ENCODE measurements around the gene ZNF766. TPM values are rescaled to one million over a fixed set of nuclear protein-coding genes. Genes with fewer than 3 reads are reported as not detected.
"Not testable (repeated sequence)": the region's sequence is repeated elsewhere in the genome, so short reads cannot be mapped to it uniquely, and the experiment has no call there.

ZNF766 gene
- total and polyA plus RNA-seq, 12 donors, result 2.3 to 21.4 (median 13.1) TPM

GRCh38 chr19:52335768-52336116 lies 66.4 kb downstream of the ZNF766 start:
- no peaks in the 10 kb centered on the region for H3K36me3 ChIP-seq (replicated peaks in 1 of 2)
- peak overlapping the region in 2 of 5 donors; percentile 80 to 90 for H3K27ac ChIP-seq
- intact Hi-C loops (cut with DNase I), result no loop called here
- DNase-seq, result no peak
- H3K27me3 ChIP-seq, result no peaks in the 10 kb centered on the region
- peak overlapping the region in 3 of 4 donors; percentile 78 to 86 (median 84) for H3K4me3 ChIP-seq
- H3K4me1 ChIP-seq (replicated peaks in 1 of 2), result peaks cover 7 to 11% of the 10 kb centered on the region in 2 donors
- 51 to 95% (median 53%) methylated on average over 3 to 9 of the region's 9 CpGs for WGBS, 4 donors
- TF ChIP-seq POLR2A (IDR thresholded peaks at IDR 0.05), result no peak
- no peak for TF ChIP-seq CTCF (IDR thresholded peaks at IDR 0.05)
- H3K9me3 ChIP-seq (replicated peaks in 1 of 3), result peaks cover 0 to 14% (median 8%) of the 10 kb centered on the region in 3 donors

DNA sequence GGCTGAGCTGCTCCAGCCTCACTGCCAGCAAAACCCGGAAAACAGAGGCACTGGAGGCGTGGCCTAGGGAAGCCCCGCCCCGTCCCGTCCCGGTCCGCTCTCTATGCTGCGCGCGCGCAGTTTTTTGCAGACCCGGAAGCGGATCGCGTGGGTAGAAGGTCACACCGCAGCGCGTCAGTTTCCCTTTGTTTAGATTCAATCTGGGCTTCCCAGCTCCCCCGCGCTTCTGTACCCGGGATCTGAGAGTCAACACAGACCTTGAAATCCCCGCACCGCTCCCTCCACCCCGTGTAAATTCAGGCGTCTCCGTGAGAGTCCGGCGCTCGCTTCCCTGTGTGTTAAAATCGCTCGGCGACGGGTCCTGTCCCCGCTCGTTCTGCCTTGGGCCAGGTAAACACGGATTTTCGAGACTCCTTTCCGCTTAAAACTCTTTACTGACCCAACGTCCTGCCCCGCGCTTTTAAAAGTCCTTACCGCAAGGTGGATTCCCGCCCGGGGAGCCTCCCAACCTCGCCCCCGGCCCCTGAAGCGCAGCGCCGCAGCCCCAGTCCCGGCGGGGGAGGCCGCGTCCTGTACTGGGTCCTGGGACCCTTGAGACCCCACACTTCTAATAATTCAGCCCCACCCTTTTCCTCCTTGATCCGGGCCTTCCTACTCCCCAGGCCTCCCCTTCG lies 66.9 kb downstream of the ZNF766 start, which contains the start of gene ZNF610:
ZNF610 (plus strand) TSS at position 127 of the 674 bp plus-strand sequence. CDS start 12,930 bp downstream, outside the sequence.
- peak; percentile 87 to 95 (median 90) for DNase-seq
- H3K4me1 ChIP-seq (replicated peaks in 1 of 2), result peaks cover 7 to 11% of the 10 kb centered on the region in 2 donors
- no peak for TF ChIP-seq CTCF (IDR thresholded peaks at IDR 0.05)
- TF ChIP-seq POLR2A (IDR thresholded peaks at IDR 0.05), result peak; percentile 47 to 78
- H3K36me3 ChIP-seq (replicated peaks in 1 of 2), result no peaks in the 10 kb centered on the region
- H3K27me3 ChIP-seq, result no peaks in the 10 kb centered on the region
- H3K27ac ChIP-seq, result peak within 1 kb of the TSS in 4 of 5 donors; percentile 35 to 90 (median 78)
- H3K4me3 ChIP-seq, result peak within 1 kb of the TSS; percentile 65 to 86 (median 81)
- peaks cover 0 to 10% (median 5%) of the 10 kb centered on the region in 3 donors for H3K9me3 ChIP-seq (replicated peaks in 1 of 3)
- 0 to 1% (median 0%) methylated on average over 35 to 55 of the region's 55 CpGs for WGBS, 4 donors
- intact Hi-C loops (cut with DNase I), result no loop called here

DNA sequence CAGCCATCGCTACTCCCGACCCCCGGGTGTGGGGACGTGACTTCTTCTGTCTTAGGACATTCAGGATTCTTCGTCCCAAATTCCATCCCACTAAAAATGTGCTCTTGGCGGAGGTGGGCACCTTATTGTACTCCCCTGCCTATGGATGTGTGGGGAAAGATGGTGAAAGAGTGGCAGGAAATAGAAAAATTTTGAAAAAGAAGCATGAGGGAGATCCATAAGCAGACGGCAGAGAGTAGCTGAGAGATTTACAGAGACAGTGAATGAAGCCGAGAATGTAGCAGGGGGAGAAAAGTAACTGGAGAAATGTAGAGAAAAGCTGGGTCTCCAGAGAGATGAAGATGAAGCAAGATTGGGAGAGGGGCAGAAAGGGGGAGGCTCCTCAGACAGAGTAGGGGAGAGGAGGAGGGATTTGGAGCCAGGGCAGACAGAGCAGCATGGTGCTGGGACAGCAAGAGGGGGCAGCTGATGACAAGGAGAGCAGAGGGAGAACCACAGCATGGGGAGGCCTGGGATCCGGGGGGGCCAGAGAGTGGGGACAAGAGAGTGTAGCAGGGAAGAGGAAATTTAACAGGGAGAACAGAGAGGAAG lies 67.5 kb downstream of the ZNF766 start:
- Histone ChIP-seq H3K4me1 (replicated peaks in 1 of 2) (peaks cover 7 to 11% of the 10 kb centered on the region in 2 donors), H3K9me3 (replicated peaks in 1 of 3) (peaks cover 0 to 4% (median 0%) of the 10 kb centered on the region in 3 donors), H3K27me3 (no peaks in the 10 kb centered on the region), H3K4me3 (peak overlapping the region; percentile 65 to 86 (median 81)), H3K27ac (peak overlapping the region in 4 of 5 donors; percentile 35 to 90 (median 78)), H3K36me3 (replicated peaks in 1 of 2) (no peaks in the 10 kb centered on the region)
- TF ChIP-seq CTCF (IDR thresholded peaks at IDR 0.05), result no peak
- TF ChIP-seq POLR2A (IDR thresholded peaks at IDR 0.05), result no peak
- 2 to 4% (median 3%) methylated on average over 9 of the region's 9 CpGs for WGBS, 4 donors
- no peak for DNase-seq
- intact Hi-C loops (cut with DNase I), result no loop called here

DNA sequence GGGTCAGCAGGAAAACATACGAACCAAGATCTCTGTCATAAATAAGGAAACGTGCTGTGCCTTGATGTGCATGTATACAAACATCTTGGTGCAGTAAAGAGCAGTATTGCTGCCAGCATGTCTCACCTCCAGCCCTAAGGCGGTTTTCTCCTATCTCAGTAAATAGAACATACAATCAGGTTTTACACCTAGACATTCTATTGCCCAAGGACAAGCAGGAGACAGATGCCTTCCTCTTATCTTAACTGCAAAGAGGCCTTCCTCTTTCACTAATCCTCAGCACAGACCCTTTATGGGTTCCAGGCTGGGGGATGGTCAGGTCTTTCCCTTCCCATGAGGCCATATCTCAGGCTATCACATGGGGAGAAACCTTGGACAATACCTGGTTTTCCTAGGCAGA lies 69.6 kb downstream of the ZNF766 start:
- H3K27me3 ChIP-seq; intact Hi-C loops (cut with DNase I); H3K36me3 ChIP-seq (replicated peaks in 1 of 2); H3K27ac ChIP-seq; H3K9me3 ChIP-seq (replicated peaks in 1 of 3); H3K4me3 ChIP-seq; DNase-seq: not testable (repeated sequence)
- H3K4me1 ChIP-seq (replicated peaks in 1 of 2), result peaks cover 7 to 11% of the 10 kb centered on the region in 2 donors
- WGBS, 4 donors, result 87 to 91% (median 88%) methylated on average over 3 of the region's 3 CpGs

Measured in adrenal gland (tissue), 12 donors.